Measurements from ENCODE around the gene CCDC141.

DNA sequence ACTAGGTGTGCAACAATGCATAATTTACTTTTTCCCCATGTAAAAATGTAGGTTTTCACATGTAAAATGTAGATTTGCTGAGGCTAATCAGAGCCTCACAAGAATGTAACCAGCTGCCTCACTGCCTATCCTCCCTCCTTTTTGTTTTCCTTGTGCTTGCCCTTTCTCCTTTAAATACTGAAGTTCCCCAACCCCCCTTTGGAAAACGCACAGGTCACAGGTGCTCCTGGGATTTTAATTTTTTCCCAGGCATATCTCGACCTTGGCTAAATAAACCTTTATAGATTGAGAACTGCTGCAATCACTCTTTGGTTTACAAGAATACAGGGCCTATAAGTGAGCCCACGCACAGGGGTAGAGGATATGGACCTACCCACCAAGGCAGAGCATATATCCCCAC is 165.5 kb downstream of the CCDC141 start:
- TF ChIP-seq RAD21 (conservative IDR thresholded peaks at IDR 0.05): no peak
- TF ChIP-seq, protein P1, sequence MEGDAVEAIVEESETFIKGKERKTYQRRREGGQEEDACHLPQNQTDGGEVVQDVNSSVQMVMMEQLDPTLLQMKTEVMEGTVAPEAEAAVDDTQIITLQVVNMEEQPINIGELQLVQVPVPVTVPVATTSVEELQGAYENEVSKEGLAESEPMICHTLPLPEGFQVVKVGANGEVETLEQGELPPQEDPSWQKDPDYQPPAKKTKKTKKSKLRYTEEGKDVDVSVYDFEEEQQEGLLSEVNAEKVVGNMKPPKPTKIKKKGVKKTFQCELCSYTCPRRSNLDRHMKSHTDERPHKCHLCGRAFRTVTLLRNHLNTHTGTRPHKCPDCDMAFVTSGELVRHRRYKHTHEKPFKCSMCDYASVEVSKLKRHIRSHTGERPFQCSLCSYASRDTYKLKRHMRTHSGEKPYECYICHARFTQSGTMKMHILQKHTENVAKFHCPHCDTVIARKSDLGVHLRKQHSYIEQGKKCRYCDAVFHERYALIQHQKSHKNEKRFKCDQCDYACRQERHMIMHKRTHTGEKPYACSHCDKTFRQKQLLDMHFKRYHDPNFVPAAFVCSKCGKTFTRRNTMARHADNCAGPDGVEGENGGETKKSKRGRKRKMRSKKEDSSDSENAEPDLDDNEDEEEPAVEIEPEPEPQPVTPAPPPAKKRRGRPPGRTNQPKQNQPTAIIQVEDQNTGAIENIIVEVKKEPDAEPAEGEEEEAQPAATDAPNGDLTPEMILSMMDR (IDR thresholded peaks at IDR 0.05; ENCODE audit: poor library complexity, severe bottlenecking): no peak
- no peak for TF ChIP-seq EP300 (conservative IDR thresholded peaks at IDR 0.05; ENCODE audit: poor library complexity, severe bottlenecking)
- TF ChIP-seq EZH2 (IDR thresholded peaks at IDR 0.05; ENCODE audit: borderline replicate concordance, insufficient read depth, low read length, poor library complexity, severe bottlenecking): no peak
- no peak for TF ChIP-seq SMC3 (conservative IDR thresholded peaks at IDR 0.05; ENCODE audit: poor library complexity)
- no peak for TF ChIP-seq POLR2AphosphoS5 (IDR thresholded peaks at IDR 0.05)
- TF ChIP-seq MXI1 (conservative IDR thresholded peaks at IDR 0.05; ENCODE audit: poor library complexity, severe bottlenecking): no peak

All from neural cell (in vitro differentiated cells).